Panc1 (cell line): ENCODE data around the gene FCHSD1. TPM values are rescaled to one million over a fixed set of nuclear protein-coding genes. Genes with fewer than 3 reads are reported as not detected.

Experiments used
- ATAC-seq: fragments of 200-7000 bp; cut with Tn5 transposase; 2 replicates; pipeline ENCODE4 v1.9.1; 2020; ENCODE audit warnings: mild to moderate bottlenecking, moderate library complexity
- BruUV-seq: library from RNA; stranded (reverse); fragments of 400-500 nt; replicated peaks from 2 replicates; lab custom pipeline; 2021; lab: Mats Ljungman, UMichigan
- CTCF ChIA-PET: fragments of 300-600 bp; sonication (Branson Sonifier 250); formaldehyde crosslinking; loops from one replicate; lab custom pipeline; 2022; ENCODE audit warnings: antibody characterized with exemption; lab: Charles Lee
- POLR2A ChIA-PET: fragments of 300-600 bp; sonication (Branson Sonifier 250); formaldehyde crosslinking; loops from one replicate; lab custom pipeline; 2022; ENCODE audit warnings: antibody characterized with exemption; lab: Charles Lee
- DNase-seq: peaks from one replicate; pipeline ENCODE4 v3.0.0-alpha.2; 2010; ENCODE audit warnings: low read depth, low spot score
- H3K27ac ChIP-seq: 2 replicates; pipeline ENCODE4 v1.5.1; 2011; ENCODE audit warnings: mild to moderate bottlenecking, low read length, inconsistent platforms
- H3K27me3 ChIP-seq: fragments of 200-500 bp; sonication (Bioruptor generic); 2 replicates; pipeline ENCODE4 v1.6.0; 2014; ENCODE audit warnings: low read length, inconsistent platforms; ENCODE audit not compliant: control insufficient read depth, insufficient read depth
- H3K36me3 ChIP-seq: fragments of 200-500 bp; sonication (Bioruptor generic); 2 replicates; pipeline ENCODE4 v1.5.1; 2014; ENCODE audit warnings: inconsistent platforms, mild to moderate bottlenecking, low read length, moderate library complexity; ENCODE audit not compliant: control insufficient read depth, insufficient read depth
- H3K4me1 ChIP-seq: 2 replicates; pipeline ENCODE4 v1.5.1; 2011; ENCODE audit warnings: inconsistent platforms, mild to moderate bottlenecking, low read length, moderate library complexity; ENCODE audit not compliant: control insufficient read depth, insufficient read depth
- H3K4me3 ChIP-seq, 2 experiments: 2 replicates each; pipeline ENCODE4 v1.5.1; 2011 to 2012; ENCODE audit warnings: low read depth in 2 of 2, low read length in 2 of 2, mild to moderate bottlenecking in 2 of 2, inconsistent platforms in 1 of 2, moderate library complexity in 1 of 2
- H3K9me3 ChIP-seq: fragments of 200-500 bp; sonication (Bioruptor generic); 2 replicates; pipeline ENCODE4 v1.5.1; 2014; ENCODE audit warnings: low read depth, mild to moderate bottlenecking, inconsistent platforms, low read length, moderate library complexity; ENCODE audit not compliant: control insufficient read depth, insufficient read depth
- POLR2AphosphoS5 ChIP-seq: IDR thresholded peaks from 2 replicates; pipeline ENCODE4 v1.6.1; 2012; ENCODE audit warnings: mild to moderate bottlenecking, low read depth, low read length, moderate library complexity
- SIN3A ChIP-seq: IDR thresholded peaks from 2 replicates; pipeline ENCODE4 v1.6.1; 2012; ENCODE audit warnings: low read depth, mild to moderate bottlenecking, low read length, moderate library complexity, borderline replicate concordance; ENCODE audit not compliant: insufficient read depth
- TCF7L2 ChIP-seq: IDR thresholded peaks from 2 replicates; pipeline ENCODE4 v1.6.1; 2011; ENCODE audit warnings: mild to moderate bottlenecking, low read depth, low read length, inconsistent platforms
- in situ Hi-C: cut with HindIII; loops from 2 replicates; pipeline ENCODE4 v1.10.0; 2016; ENCODE audit warnings: low sequenced_read_pairs, low pct_unique_long_range_greater_than_20kb
- intact Hi-C: fragments of 100-400 bp; cut with micrococcal nuclease; formaldehyde crosslinking; loops from one replicate; pipeline ENCODE4 v1.10.0; 2022; ENCODE audit not compliant: unreplicated experiment
- total RNA-seq: library from RNA; stranded (reverse); gene quantifications from one replicate; pipeline ENCODE4 v1.2.1, GENCODE V29; 2021; ENCODE audit not compliant: unreplicated experiment
- TF ChIP-seq, protein P1 (sequence below), 2 experiments: IDR thresholded peaks; 2 replicates each; pipeline ENCODE4 v1.6.1; 2011 to 2012; ENCODE audit warnings: low read depth in 2 of 2, control low read depth in 1 of 2, low read length in 1 of 2, mild to moderate bottlenecking in 1 of 2, moderate library complexity in 1 of 2; ENCODE audit not compliant: insufficient read depth in 1 of 2
- TF ChIP-seq, protein P2 (sequence below): fragments of 450-650 bp; IDR thresholded peaks from 2 replicates; pipeline ENCODE4 v1.5.1; 2017; ENCODE audit warnings: mild to moderate bottlenecking

Gene FCHSD1
- total RNA-seq, 1 experiment from 2014 or later, result 32.8 TPM

DNA sequence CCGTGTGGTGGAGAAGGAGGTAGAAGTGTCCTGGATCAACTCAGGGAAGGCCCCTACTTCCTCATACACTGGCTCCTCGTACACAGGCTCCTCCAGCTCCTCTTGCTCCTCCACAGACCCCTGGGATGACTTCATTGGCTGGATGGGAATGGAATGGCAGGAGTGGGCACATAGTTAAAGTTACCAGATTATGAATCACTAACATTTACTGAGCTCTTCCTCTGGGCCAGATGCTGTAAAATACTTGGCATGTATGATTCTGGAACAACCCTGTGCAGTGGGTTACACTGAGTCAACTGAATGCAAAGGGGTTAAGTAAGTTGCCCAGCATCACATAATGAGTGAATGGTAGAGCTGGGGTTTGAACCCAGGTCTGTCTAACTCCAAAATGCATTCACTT is 3.1 kb upstream of the FCHSD1 start:
- intact Hi-C loops, result no loop called here
- no peaks in the 10 kb centered on the region for H3K9me3 ChIP-seq
- DNase-seq (no peak), ATAC-seq (no peak)
- CTCF ChIA-PET, result interaction anchor here (0.7 kb wide), 1 partner anchor 20 kb away, joined by 5 read pairs; no protein-coding TSS in a partner anchor
- H3K4me3 ChIP-seq, result no peak overlapping the region
- H3K4me1 ChIP-seq, result no peaks in the 10 kb centered on the region
- in situ Hi-C loops, result no loop called here
- BruUV-seq, result no TSS peak
- no peak overlapping the region for H3K27ac ChIP-seq
- H3K27me3 ChIP-seq, result no peaks in the 10 kb centered on the region
- TF ChIP-seq, protein P1, sequence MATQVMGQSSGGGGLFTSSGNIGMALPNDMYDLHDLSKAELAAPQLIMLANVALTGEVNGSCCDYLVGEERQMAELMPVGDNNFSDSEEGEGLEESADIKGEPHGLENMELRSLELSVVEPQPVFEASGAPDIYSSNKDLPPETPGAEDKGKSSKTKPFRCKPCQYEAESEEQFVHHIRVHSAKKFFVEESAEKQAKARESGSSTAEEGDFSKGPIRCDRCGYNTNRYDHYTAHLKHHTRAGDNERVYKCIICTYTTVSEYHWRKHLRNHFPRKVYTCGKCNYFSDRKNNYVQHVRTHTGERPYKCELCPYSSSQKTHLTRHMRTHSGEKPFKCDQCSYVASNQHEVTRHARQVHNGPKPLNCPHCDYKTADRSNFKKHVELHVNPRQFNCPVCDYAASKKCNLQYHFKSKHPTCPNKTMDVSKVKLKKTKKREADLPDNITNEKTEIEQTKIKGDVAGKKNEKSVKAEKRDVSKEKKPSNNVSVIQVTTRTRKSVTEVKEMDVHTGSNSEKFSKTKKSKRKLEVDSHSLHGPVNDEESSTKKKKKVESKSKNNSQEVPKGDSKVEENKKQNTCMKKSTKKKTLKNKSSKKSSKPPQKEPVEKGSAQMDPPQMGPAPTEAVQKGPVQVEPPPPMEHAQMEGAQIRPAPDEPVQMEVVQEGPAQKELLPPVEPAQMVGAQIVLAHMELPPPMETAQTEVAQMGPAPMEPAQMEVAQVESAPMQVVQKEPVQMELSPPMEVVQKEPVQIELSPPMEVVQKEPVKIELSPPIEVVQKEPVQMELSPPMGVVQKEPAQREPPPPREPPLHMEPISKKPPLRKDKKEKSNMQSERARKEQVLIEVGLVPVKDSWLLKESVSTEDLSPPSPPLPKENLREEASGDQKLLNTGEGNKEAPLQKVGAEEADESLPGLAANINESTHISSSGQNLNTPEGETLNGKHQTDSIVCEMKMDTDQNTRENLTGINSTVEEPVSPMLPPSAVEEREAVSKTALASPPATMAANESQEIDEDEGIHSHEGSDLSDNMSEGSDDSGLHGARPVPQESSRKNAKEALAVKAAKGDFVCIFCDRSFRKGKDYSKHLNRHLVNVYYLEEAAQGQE (IDR thresholded peaks at IDR 0.05; ENCODE audit: insufficient read depth in 1 of 2, low read depth in 2 of 2, low read length in 1 of 2), result no peak
- no peak for TF ChIP-seq SIN3A
- TF ChIP-seq, protein P2, sequence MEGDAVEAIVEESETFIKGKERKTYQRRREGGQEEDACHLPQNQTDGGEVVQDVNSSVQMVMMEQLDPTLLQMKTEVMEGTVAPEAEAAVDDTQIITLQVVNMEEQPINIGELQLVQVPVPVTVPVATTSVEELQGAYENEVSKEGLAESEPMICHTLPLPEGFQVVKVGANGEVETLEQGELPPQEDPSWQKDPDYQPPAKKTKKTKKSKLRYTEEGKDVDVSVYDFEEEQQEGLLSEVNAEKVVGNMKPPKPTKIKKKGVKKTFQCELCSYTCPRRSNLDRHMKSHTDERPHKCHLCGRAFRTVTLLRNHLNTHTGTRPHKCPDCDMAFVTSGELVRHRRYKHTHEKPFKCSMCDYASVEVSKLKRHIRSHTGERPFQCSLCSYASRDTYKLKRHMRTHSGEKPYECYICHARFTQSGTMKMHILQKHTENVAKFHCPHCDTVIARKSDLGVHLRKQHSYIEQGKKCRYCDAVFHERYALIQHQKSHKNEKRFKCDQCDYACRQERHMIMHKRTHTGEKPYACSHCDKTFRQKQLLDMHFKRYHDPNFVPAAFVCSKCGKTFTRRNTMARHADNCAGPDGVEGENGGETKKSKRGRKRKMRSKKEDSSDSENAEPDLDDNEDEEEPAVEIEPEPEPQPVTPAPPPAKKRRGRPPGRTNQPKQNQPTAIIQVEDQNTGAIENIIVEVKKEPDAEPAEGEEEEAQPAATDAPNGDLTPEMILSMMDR, result no peak
- TF ChIP-seq POLR2AphosphoS5, result no peak
- H3K36me3 ChIP-seq, result no peaks in the 10 kb centered on the region
- POLR2A ChIA-PET, result no interaction called here

DNA sequence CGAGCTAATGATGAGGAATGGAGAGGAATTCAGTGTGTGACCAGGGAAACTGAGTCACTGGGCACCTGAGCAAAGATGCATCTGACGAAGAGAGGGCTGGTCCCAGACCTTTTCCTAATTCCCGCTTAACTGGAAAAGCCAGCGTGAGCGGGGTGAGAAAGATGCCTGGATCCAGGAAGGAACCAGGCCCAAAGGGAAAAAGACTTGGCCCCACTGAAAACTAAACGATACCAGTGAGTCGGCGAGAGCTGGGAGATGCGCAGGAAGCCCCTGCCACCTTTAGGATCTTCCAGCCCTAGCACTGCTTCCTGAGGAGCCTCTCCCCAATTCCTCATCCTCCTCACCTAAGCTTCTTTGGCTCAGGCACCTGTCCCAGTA is 499 bp upstream of the FCHSD1 start:
- intact Hi-C loops, result no loop called here
- no peaks in the 10 kb centered on the region for H3K36me3 ChIP-seq
- TF ChIP-seq, protein P2, result no peak
- TF ChIP-seq SIN3A, result no peak
- TF ChIP-seq, protein P1 (IDR thresholded peaks at IDR 0.05; ENCODE audit: insufficient read depth in 1 of 2, low read depth in 2 of 2, low read length in 1 of 2), result no peak
- TF ChIP-seq POLR2AphosphoS5, result no peak
- TF ChIP-seq TCF7L2, result no peak
- POLR2A ChIA-PET, result no interaction called here
- no peaks in the 10 kb centered on the region for H3K27me3 ChIP-seq
- H3K27ac ChIP-seq, result peak overlapping the region; percentile 68
- in situ Hi-C loops, result no loop called here
- ATAC-seq (no peak), DNase-seq (no peak)
- BruUV-seq, result no TSS peak
- peak overlapping the region; percentile 65 to 75 for H3K4me3 ChIP-seq
- no peaks in the 10 kb centered on the region for H3K4me1 ChIP-seq
- CTCF ChIA-PET, result no interaction called here
- H3K9me3 ChIP-seq, result no peaks in the 10 kb centered on the region
